ENCODE measurements around the gene HSPA12B. TPM values are rescaled to one million over a fixed set of nuclear protein-coding genes. Genes with fewer than 3 reads are reported as not detected.

HSPA12B gene
- total RNA-seq, 2 experiments from 2014 or later = not detected

- no peaks in the 10 kb centered on the region for H3K79me2 ChIP-seq (ENCODE audit: insufficient read depth, low read depth, low read length)
- no TSS peak for BruUV-seq (replicated peaks)
- TF ChIP-seq CTCF (conservative IDR thresholded peaks at IDR 0.05; ENCODE audit: low read length) (no peak), EZH2phosphoT487 (IDR thresholded peaks at IDR 0.05; ENCODE audit: borderline replicate concordance, low read depth, low read length) (no peak)
- H3K4me1 ChIP-seq (ENCODE audit: insufficient read depth, low read length, poor library complexity, severe bottlenecking) = peaks cover 13% of the 10 kb centered on the region
- H3K4me3 ChIP-seq (ENCODE audit: low read depth, low read length, poor library complexity, severe bottlenecking) = no peak overlapping the region
- ChIA-PET POLR2A (no interaction called here), CTCF (ENCODE audit: unreplicated experiment) (no interaction called here)
- no peak overlapping the region for H3K27ac ChIP-seq (ENCODE audit: low read depth, low read length, poor library complexity, severe bottlenecking)
- intact Hi-C loops (cut with micrococcal nuclease; ENCODE audit: unreplicated experiment) = no loop called here
- DNase-seq (ENCODE audit: low spot score) = no peak
- H2AFZ ChIP-seq (ENCODE audit: low read length) = no peak overlapping the region
- H3K9me3 ChIP-seq (ENCODE audit: low read length) = no peaks in the 10 kb centered on the region
- H3K9me2 ChIP-seq (ENCODE audit: insufficient read depth, low read length) = no peaks in the 10 kb centered on the region
- H4K20me1 ChIP-seq (ENCODE audit: insufficient read depth, low read length) = no peaks in the 10 kb centered on the region
- no peaks in the 10 kb centered on the region for H3K36me3 ChIP-seq (ENCODE audit: insufficient read depth, low read length)
- H3K4me2 ChIP-seq (ENCODE audit: low read length) = no peak overlapping the region
Measured at GRCh38 chr20:3723284-3723683, 9.2 kb upstream of the HSPA12B start.

GRCh38 chr20:3724356-3724755, 8.1 kb upstream of the HSPA12B start:
- no peaks in the 10 kb centered on the region for H3K79me2 ChIP-seq (ENCODE audit: insufficient read depth, low read depth, low read length)
- H3K36me3 ChIP-seq (ENCODE audit: insufficient read depth, low read length) = no peaks in the 10 kb centered on the region
- H3K9me3 ChIP-seq (ENCODE audit: low read length) = no peaks in the 10 kb centered on the region
- POLR2A ChIA-PET = no interaction called here
- CTCF ChIA-PET (ENCODE audit: unreplicated experiment) = no interaction called here
- H3K27ac ChIP-seq (ENCODE audit: low read depth, low read length, poor library complexity, severe bottlenecking) = no peak overlapping the region
- BruUV-seq (replicated peaks) = no TSS peak
- TF ChIP-seq CTCF (conservative IDR thresholded peaks at IDR 0.05; ENCODE audit: low read length) (no peak), EZH2phosphoT487 (IDR thresholded peaks at IDR 0.05; ENCODE audit: borderline replicate concordance, low read depth, low read length) (no peak)
- H2AFZ ChIP-seq (ENCODE audit: low read length) = no peak overlapping the region
- no peaks in the 10 kb centered on the region for H3K9me2 ChIP-seq (ENCODE audit: insufficient read depth, low read length)
- H3K4me2 ChIP-seq (ENCODE audit: low read length) = no peak overlapping the region
- DNase-seq (ENCODE audit: low spot score) = no peak
- H3K4me1 ChIP-seq (ENCODE audit: insufficient read depth, low read length, poor library complexity, severe bottlenecking) = peaks cover 13% of the 10 kb centered on the region
- no peak overlapping the region for H3K4me3 ChIP-seq (ENCODE audit: low read depth, low read length, poor library complexity, severe bottlenecking)
- H4K20me1 ChIP-seq (ENCODE audit: insufficient read depth, low read length) = no peaks in the 10 kb centered on the region
- intact Hi-C loops (cut with micrococcal nuclease; ENCODE audit: unreplicated experiment) = no loop called here

DNA sequence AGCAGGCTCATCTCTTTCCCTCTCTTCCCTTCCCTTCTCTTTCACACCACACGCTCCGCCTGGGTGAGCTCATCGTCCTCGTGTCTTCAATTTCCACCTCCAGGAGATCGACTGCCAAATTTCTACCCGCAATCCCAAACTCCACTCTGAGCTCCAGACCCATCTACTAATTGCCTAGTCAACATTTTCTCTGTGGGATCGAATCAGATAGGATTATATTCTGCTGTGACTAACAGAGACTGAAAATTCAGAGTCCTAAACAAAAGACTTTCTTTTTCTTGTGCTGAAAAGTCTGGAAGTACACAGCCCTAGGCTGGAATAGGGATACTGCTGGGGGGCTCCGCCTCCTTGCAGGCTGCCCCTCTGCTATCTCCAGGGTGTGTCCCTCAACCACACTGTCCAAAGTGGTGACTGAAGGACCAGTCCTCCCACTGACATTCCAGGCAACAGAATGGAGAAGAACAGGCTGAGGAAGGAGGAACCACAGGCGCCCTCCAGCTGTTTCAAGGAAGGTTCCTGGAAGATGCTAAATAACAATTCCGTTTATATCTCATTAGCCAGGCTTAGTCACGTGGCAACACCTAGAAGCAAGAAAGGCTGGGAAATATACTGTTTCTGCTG, 5.0 kb upstream of the HSPA12B start:
- Histone ChIP-seq H2AFZ (ENCODE audit: low read length) (no peak overlapping the region), H3K27ac (ENCODE audit: low read depth, low read length, poor library complexity, severe bottlenecking) (no peak overlapping the region), H3K36me3 (ENCODE audit: insufficient read depth, low read length) (no peaks in the 10 kb centered on the region), H3K9me2 (ENCODE audit: insufficient read depth, low read length) (no peaks in the 10 kb centered on the region), H4K20me1 (ENCODE audit: insufficient read depth, low read length) (no peaks in the 10 kb centered on the region), H3K4me3 (ENCODE audit: low read depth, low read length, poor library complexity, severe bottlenecking) (no peak overlapping the region), H3K9me3 (ENCODE audit: low read length) (no peaks in the 10 kb centered on the region), H3K79me2 (ENCODE audit: insufficient read depth, low read depth, low read length) (no peaks in the 10 kb centered on the region), H3K4me2 (ENCODE audit: low read length) (no peak overlapping the region), H3K4me1 (ENCODE audit: insufficient read depth, low read length, poor library complexity, severe bottlenecking) (no peaks in the 10 kb centered on the region)
- ChIA-PET CTCF (ENCODE audit: unreplicated experiment) (no interaction called here), POLR2A (interaction anchor here (0.6 kb wide), 2 partner anchors 49 to 239 kb away, joined by 3 to 4 read pairs; no protein-coding TSS in a partner anchor)
- no peak for DNase-seq (ENCODE audit: low spot score)
- intact Hi-C loops (cut with micrococcal nuclease; ENCODE audit: unreplicated experiment) = no loop called here
- TF ChIP-seq EZH2phosphoT487 (IDR thresholded peaks at IDR 0.05; ENCODE audit: borderline replicate concordance, low read depth, low read length) = no peak
- TF ChIP-seq CTCF (conservative IDR thresholded peaks at IDR 0.05; ENCODE audit: low read length) = no peak
- BruUV-seq (replicated peaks) = no TSS peak

Data from OCI-LY7 (cell line).